DMS153 treated with DMSO at 0.1 percent for 48 hours (cell line): Measurements from ENCODE around the gene PLA2G15.

Experiments used
- DNase-seq: peaks from one replicate; lab custom pipeline; 2025; ENCODE audit not compliant: unreplicated experiment; lab: John Stamatoyannopoulos, UW

PLA2G15 gene

DNA sequence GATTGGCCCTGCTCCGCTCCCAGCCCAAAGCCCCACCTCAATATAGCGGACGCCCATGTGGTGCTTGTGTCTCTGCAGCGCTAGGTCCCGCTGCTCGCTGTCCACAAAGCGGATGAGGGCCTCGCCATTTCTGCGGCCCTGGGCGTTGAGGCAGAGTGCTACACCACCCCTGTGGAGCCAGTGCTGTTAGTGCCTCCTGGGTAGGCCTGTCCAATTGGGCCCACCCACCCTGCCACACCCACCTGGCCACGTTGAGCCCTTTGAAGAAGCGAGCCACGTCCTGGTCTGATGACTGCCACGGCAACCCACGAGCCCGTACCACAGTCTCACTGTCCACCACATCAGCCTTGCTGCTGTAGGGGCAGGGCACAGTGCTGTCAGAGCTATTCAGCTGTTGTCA, 12.8 kb upstream of the PLA2G15 start:
- no peak for DNase-seq

DNA sequence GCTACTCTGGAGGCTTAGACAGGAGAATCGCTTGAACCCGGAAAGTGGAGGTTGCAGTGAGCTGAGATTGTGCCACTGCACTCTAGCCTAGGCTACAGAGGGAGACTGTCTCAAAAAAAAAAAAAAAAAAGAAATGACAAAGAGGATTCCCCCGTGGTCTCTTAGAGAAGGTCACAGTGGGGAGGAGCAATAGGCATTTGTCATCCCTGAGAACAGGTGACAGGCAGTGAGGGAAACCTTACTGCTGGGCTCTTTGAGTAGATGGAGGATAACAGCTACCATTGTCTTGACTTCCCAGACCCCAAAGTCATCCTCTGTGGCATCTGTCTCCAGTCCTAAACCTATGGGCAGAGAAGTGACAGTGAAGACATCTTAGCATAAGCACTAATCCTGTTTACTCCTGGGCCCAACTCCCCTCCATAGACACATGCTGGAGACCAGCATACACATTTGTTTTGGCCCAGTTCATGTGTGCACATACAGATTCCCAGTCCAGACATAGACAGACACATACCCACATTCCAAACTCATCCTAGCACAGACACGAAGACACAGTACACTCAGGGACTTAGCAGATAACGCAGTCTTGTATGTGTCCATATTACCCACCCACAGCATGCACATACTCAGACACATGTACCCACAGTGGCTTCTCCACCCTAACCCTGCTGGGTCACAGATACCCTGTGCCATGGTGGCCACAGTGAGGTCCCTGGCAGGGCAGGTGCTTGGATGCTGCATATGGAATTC, 11.9 kb upstream of the PLA2G15 start:
- DNase-seq, result no peak

- DNase-seq, result no peak
These were observed 11.4 kb upstream of the PLA2G15 start for GRCh38 chr16:68233835-68234187.

DNA sequence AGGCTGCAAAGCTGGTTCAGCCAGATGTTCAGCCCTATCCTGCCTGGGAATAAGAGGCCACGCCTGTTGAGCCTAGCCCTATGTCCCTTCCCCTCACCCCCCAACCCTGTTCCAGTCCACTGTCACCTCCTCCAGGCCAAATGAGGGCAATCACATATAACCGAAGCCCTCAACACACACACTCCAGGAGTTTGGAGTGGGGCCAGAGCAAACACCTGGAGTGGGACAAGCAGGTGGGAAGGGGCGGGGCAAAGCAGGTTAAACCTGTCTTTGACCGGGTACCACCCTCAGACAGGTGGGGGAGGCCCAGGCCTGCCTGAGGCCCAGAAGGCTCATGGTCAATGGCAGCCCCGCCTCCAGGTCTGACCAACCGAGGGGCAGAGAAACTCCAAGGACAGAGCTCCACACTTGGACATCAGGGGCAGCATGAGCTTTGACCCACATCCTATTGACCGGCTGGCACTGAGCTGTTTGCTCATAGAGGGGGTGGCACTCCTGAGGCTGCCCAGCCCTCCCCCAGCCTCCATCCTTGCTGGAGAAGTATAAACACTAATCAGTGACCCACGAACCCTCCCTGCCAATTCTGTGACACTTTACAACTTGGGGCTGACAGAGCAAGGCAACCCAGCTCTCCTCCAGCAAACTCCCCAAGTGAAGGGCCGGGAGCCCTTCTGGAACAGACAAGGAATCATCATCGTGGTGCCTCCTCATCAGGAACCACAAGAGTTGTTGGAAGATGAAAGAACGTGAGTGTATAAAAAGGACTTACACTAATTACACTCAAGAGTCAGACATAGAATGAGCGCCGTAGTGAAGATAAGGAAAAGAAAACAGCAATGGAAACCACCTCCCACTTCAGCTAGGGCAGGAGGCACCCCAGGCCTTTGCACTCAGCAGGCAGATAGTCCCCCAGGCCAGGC, 10.7 kb upstream of the PLA2G15 start:
- peak; percentile 92 for DNase-seq

- peak; percentile 50 for DNase-seq
These were observed 9.9 kb upstream of the PLA2G15 start for GRCh38 chr16:68235108-68235886.

DNA sequence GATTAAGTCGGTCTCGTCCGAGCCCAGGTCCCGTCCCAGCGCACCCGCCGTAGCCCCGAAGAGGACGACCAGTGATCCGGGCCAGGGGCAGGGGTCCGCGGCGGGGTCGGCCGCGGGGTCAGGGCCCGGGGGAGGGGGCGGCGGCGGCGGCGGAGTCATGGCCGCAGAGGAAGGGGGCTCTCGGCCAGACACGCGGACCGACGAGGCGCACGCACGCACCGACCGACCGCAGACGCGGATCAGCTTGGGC, 9.4 kb upstream of the PLA2G15 start, which contains the start of gene ESRP2:
Gene ESRP2, minus strand, starts transcription at position 241 of the 250 bp plus-strand sequence. Its CDS starts 82 bp downstream, at position 159.
- DNase-seq, result no peak

GRCh38 chr16:68236137-68236825, 8.9 kb upstream of the PLA2G15 start:
- DNase-seq, result peak; percentile 66

- DNase-seq, result no peak
These were observed 8.3 kb upstream of the PLA2G15 start for GRCh38 chr16:68236826-68237242.

- DNase-seq, result peak; percentile 98
These were observed 7.7 kb upstream of the PLA2G15 start for GRCh38 chr16:68237243-68238028.

DNA sequence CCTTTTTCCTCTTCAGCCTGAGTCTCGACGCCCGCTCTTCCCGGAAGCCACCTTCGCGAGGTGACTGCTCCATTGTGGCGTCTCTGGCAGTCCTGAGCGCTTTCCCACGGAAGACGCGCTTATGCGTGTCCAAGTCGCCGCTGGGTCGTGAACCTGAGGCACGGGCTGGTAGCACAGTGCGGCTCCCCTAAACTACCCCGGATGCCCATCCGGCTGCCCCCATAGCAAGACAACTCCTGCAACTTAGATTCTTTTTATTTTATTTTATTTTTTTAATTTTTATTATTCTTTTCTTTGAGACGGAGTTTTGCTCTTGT, 7.2 kb upstream of the PLA2G15 start:
- DNase-seq, result no peak

DNA sequence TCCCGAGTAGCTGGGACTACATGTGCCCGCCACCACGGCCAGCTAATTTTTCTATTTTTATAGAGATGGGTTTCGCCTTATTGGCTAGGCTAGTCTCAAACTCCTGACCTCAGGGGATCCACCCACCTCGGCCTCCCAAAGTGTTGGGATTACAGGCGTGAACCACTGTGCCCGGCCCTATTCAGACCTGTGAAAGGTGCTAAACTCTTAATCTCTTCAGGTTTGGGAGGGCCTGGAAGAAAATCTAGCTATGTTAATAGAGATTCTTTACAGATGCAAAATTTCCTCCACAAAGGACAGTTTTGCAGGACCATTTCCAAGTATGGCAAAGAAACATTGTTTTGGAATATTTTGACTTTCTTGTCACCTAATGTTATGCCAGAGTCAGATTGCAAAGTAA, 3.1 kb upstream of the PLA2G15 start:
- no peak for DNase-seq

DNA sequence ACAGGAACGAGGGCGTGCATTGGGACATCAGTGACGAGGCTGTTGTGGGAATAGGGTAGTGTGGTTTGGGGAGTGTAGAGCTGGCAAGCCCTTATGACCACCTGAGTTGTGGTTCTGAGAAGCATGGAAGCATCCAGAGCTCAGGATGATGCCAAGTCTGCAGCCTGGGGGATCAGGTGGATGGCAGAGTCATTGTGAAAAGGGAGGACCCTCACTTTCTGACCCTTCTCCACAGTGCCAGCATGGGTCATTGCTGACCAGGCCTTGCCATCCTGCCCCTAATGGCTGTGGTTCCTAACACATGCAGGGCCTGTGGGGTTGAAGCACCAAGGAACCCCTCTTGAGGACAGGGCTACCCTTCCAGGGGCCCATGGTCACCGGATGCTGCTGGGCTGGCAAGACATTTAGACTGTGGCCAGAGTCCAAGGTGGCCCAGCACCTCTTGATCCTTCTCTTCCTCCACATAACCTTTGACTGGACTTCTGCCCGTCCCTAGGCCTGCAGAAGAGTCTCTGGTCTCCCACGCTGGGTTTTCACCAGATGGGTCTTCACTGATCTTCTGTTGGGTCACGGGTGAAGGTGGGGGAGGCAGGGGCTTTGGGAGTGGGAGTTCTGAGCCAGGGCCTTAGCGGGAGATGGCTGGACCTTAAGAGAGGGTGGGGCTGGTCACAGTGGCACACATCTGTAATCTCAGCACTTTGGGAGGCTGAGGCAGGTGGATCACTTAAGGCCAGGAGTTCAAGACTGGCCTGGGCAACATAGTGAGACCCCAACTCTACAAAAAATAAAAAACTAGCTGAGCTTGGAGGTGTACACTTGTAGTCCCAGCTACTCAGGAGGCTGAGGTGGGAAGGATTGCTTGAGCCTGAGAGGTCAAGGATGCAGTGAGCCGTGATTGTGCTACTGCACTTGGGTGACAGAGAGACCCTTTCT, 2.0 kb upstream of the PLA2G15 start:
- no peak for DNase-seq

GRCh38 chr16:68244481-68244902, 681 bp upstream of the PLA2G15 start:
- no peak for DNase-seq

DNA sequence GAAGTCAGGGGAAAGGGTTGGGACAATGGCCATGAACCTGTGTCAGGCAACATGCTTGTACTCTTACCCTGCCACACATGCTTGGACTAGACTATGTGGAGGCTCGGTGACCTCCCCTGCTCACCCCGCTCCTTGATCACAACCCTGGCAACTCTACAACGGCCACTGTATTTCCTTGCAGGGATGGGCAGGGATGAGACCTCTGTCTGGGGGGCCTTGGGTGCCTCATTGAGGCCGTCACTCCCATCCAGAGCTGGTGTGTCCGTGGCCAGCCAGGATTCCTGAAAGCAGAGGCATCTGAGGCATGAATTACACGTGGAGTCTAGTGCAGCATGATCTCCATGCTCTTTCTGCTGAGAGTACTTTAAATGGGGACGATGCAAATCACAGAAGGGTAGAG, 948 bp downstream of the PLA2G15 start:
- DNase-seq, result no peak

- DNase-seq, result no peak
These were observed 1.5 kb downstream of the PLA2G15 start for GRCh38 chr16:68246666-68247065.

DNA sequence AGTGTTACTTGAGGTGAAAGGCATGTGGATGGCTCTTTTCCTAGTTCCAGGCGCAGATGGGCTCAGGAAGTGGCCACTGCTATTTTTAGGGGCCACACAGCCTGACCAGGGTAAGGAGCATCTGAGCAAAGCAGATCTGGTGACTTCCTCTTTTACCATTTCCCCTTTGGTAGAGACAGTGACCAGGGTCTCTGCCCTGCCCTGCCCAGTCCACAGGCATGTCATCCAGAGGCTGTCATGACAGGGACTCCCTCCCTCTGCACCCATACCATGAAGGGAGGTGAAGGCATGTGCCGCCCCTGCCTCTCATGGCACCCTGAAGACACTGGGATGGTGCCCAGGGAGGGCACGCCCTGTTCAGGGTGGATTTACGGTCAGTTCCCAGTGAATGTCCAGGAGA, 2.2 kb downstream of the PLA2G15 start:
- no peak for DNase-seq

- no peak for DNase-seq
These were observed 2.8 kb downstream of the PLA2G15 start for GRCh38 chr16:68247932-68248331.

DNA sequence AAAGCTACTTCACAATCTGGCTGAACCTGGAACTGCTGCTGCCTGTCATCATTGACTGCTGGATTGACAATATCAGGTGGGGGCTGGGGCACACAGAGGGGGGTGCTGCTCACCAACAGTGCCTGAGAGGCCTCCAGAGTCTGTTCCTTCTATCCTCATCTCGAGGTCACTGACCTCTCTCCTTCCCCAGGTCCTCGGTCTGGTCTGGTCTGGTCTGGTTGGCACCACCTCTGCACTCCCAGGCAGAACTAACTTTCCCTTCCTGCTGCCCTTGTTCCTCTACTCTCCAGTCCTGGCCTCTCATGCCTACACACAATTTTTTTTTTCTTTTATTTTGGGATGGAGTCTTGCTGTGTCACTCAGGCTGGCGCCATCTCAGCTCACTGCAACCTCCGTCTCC, 4.2 kb downstream of the PLA2G15 start:
- no peak for DNase-seq

DNA sequence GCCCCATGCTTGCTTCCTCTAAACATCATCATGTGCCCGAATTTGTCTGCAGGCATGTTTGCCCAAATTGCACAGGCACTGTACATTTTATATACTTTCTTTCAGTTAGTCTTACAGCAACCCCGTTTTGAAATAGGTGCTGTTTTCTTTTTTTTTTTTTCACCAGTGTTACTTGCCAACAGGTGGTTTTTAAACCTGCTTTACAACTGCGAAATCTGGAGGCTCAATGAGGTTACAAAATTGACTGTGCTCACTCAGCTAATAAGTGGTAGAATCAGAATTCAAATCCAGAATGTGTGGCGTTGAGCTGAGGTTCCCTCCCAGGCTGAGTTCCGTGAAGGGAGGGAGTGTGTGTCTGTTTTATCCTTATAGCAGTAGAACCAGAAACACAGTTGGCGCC, 5.8 kb downstream of the PLA2G15 start:
- DNase-seq, result no peak
